WTC11 (cell line): Measurements from ENCODE around the gene RASA2. TPM values are rescaled to one million over a fixed set of nuclear protein-coding genes. Genes with fewer than 3 reads are reported as not detected.

Experiments
- ATAC-seq: fragments of 200-7000 bp; cut with Tn5 transposase; 2 replicates; pipeline ENCODE4 v1.10.0; 2021; ENCODE audit warnings: mild to moderate bottlenecking, moderate library complexity
- CTCF ChIA-PET: fragments of 300-600 bp; sonication (Branson Sonifier 250); formaldehyde crosslinking; loops from one replicate; lab custom pipeline; 2021; ENCODE audit warnings: antibody characterized with exemption; lab: Charles Lee
- POLR2A ChIA-PET: fragments of 350-600 bp; sonication (Branson Sonifier 250); formaldehyde crosslinking; loops from one replicate; lab custom pipeline; 2021; ENCODE audit warnings: antibody characterized with exemption; lab: Charles Lee
- DNase-seq: peaks from one replicate; pipeline ENCODE4 v3.0.0; 2021; ENCODE audit warnings: low spot score
- H3K27ac Mint-ChIP-seq: 2 replicates; pipeline ENCODE4 v1.8.0; 2021; ENCODE audit warnings: mixed read lengths
- H3K27me3 Mint-ChIP-seq: 2 replicates; pipeline ENCODE4 v1.8.0; 2021; ENCODE audit warnings: low read depth, mild to moderate bottlenecking, moderate library complexity, mixed read lengths
- H3K36me3 Mint-ChIP-seq: 2 replicates; pipeline ENCODE4 v1.8.0; 2021; ENCODE audit warnings: mixed read lengths
- H3K4me1 Mint-ChIP-seq: 2 replicates; pipeline ENCODE4 v1.8.0; 2022; ENCODE audit warnings: mixed read lengths
- H3K4me3 Mint-ChIP-seq: 2 replicates; pipeline ENCODE4 v1.8.0; 2021; ENCODE audit warnings: mild to moderate bottlenecking, moderate library complexity, mixed read lengths
- H3K9me3 Mint-ChIP-seq: 2 replicates; pipeline ENCODE4 v1.8.0; 2021; ENCODE audit warnings: mixed read lengths
- ATF3 ChIP-seq: sonication (generic); formaldehyde crosslinking; conservative IDR thresholded peaks from 2 replicates; pipeline ENCODE4 v1.8.1; 2022; ENCODE audit warnings: mild to moderate bottlenecking, missing genetic modification reagents
- ATF6 ChIP-seq: sonication (generic); formaldehyde crosslinking; IDR thresholded peaks from 2 replicates; pipeline ENCODE4 v1.8.1; 2023; ENCODE audit warnings: mild to moderate bottlenecking, missing genetic modification reagents
- CBFB ChIP-seq: sonication (generic); formaldehyde crosslinking; IDR thresholded peaks from 2 replicates; pipeline ENCODE4 v1.8.1; 2022; ENCODE audit warnings: mild to moderate bottlenecking, low read depth, missing genetic modification reagents
- CTCF ChIP-seq: fragments of 200-600 bp; IDR thresholded peaks from 2 replicates; pipeline ENCODE4 v1.8.0; 2022; ENCODE audit warnings: antibody characterized with exemption
- E2F1 ChIP-seq: sonication (generic); formaldehyde crosslinking; IDR thresholded peaks from 2 replicates; pipeline ENCODE4 v1.8.0; 2022; ENCODE audit warnings: mild to moderate bottlenecking, missing genetic modification reagents
- ELF4 ChIP-seq: sonication (generic); formaldehyde crosslinking; IDR thresholded peaks from 2 replicates; pipeline ENCODE4 v1.8.1; 2022; ENCODE audit warnings: low read depth, mild to moderate bottlenecking, moderate library complexity, missing genetic modification reagents
- HMGXB4 ChIP-seq: sonication (generic); formaldehyde crosslinking; IDR thresholded peaks from 2 replicates; pipeline ENCODE4 v1.8.1; 2023; ENCODE audit warnings: mild to moderate bottlenecking, moderate library complexity, missing genetic modification reagents
- PRRX2 ChIP-seq: fragments of 250-450 bp; sonication (Bioruptor Pico); IDR thresholded peaks from 2 replicates; pipeline ENCODE4 v1.8.0; 2021; ENCODE audit warnings: mild to moderate bottlenecking
- ZNF281 ChIP-seq: sonication (generic); formaldehyde crosslinking; IDR thresholded peaks from 2 replicates; pipeline ENCODE4 v1.8.0; 2023; ENCODE audit warnings: mild to moderate bottlenecking, missing genetic modification reagents
- ZNF396 ChIP-seq: fragments of 250-450 bp; sonication (Bioruptor Pico); IDR thresholded peaks from 2 replicates; pipeline ENCODE4 v1.8.0; 2021; ENCODE audit warnings: mild to moderate bottlenecking, moderate library complexity, borderline replicate concordance
- total RNA-seq: library from RNA; stranded (reverse); gene quantifications from 3 replicates; pipeline ENCODE4 v1.2.3, GENCODE V29; 2021

The RASA2 gene
- total RNA-seq, 1 experiment from 2014 or later: 13.9 TPM

GRCh38 chr3:141561426-141562034 is 74.7 kb downstream of the RASA2 start:
- no peak overlapping the region for H3K4me3 Mint-ChIP-seq
- POLR2A ChIA-PET: interaction anchor here (1.0 kb wide), 1 partner anchor 102 kb away, joined by 4 read pairs; no protein-coding TSS in a partner anchor
- no peak; the same call in 1 of the 2 replicates for ATAC-seq

GRCh38 chr3:141564241-141564640 is 77.4 kb downstream of the RASA2 start:
- H3K27ac Mint-ChIP-seq: no peak overlapping the region
- no peak for TF ChIP-seq ZNF396
- TF ChIP-seq ATF6 (CRISPR knock-in tag): no peak
- TF ChIP-seq ZNF281 (CRISPR knock-in tag): no peak
- TF ChIP-seq PRRX2: no peak
- no peak for TF ChIP-seq E2F1
- TF ChIP-seq CBFB (CRISPR knock-in tag): no peak
- TF ChIP-seq HMGXB4: no peak
- TF ChIP-seq ELF4 (CRISPR knock-in tag): no peak
- TF ChIP-seq, all 79 proteins: peak for 0
- H3K4me3 Mint-ChIP-seq: no peak overlapping the region

More at GRCh38 chr3:141561426-141562034, 74.7 kb downstream of the RASA2 start:
- DNase-seq: no peak
- no peaks in the 10 kb centered on the region for H3K27me3 Mint-ChIP-seq
- peaks cover 4% of the 10 kb centered on the region; the same call in 1 of the 2 replicates for H3K36me3 Mint-ChIP-seq
- H3K9me3 Mint-ChIP-seq: no peaks in the 10 kb centered on the region
- TF ChIP-seq CTCF (peak; percentile 90), ATF3 (no peak)
- no peaks in the 10 kb centered on the region for H3K4me1 Mint-ChIP-seq
- no peak overlapping the region for H3K27ac Mint-ChIP-seq
- CTCF ChIA-PET: interaction anchor here (0.5 to 2.6 kb wide), 15 partner anchors 28 to 253 kb away, joined by 3 to 47 read pairs (median 4); partner anchors contain the start of gene RASA2

More at GRCh38 chr3:141564241-141564640, 77.4 kb downstream of the RASA2 start:
- H3K27me3 Mint-ChIP-seq: no peaks in the 10 kb centered on the region
- DNase-seq (no peak), ATAC-seq (no peak)
- ChIA-PET POLR2A (no interaction called here), CTCF (interaction anchor here (0.5 to 1.4 kb wide), 2 partner anchors 221 to 253 kb away, joined by 3 read pairs; no protein-coding TSS in a partner anchor)
- no peaks in the 10 kb centered on the region for H3K4me1 Mint-ChIP-seq
- H3K36me3 Mint-ChIP-seq: peaks cover 4% of the 10 kb centered on the region; the same call in 1 of the 2 replicates
- H3K9me3 Mint-ChIP-seq: no peaks in the 10 kb centered on the region
